NT2/D1 (cell line): ENCODE results near the gene SPATA4.

Experiments used
- DNase-seq: peaks from one replicate; pipeline ENCODE4 v3.0.0-alpha.2; 2011; ENCODE audit warnings: low read depth, low spot score
- H3K27me3 ChIP-seq: 2 replicates; pipeline ENCODE4 v1.6.0; 2011; ENCODE audit warnings: mild to moderate bottlenecking; ENCODE audit not compliant: insufficient read length, insufficient read depth
- H3K36me3 ChIP-seq: 2 replicates; pipeline ENCODE4 v1.6.1; 2011; ENCODE audit warnings: mild to moderate bottlenecking, low read length, mixed read lengths; ENCODE audit not compliant: insufficient read depth, insufficient read length
- H3K4me1 ChIP-seq: 2 replicates; pipeline ENCODE4 v1.5.1; 2011; ENCODE audit not compliant: insufficient read depth, insufficient read length
- H3K4me3 ChIP-seq: 2 replicates; pipeline ENCODE4 v1.5.1; 2011; ENCODE audit warnings: low read depth; ENCODE audit not compliant: insufficient read length
- H3K9ac ChIP-seq: 2 replicates; pipeline ENCODE4 v1.6.0; 2011; ENCODE audit warnings: low read depth; ENCODE audit not compliant: insufficient read length
- H3K9me3 ChIP-seq: 2 replicates; pipeline ENCODE4 v1.5.1; 2011; ENCODE audit warnings: mild to moderate bottlenecking, low read length; ENCODE audit not compliant: insufficient read depth
- SUZ12 ChIP-seq: IDR thresholded peaks from 2 replicates; pipeline ENCODE4 v1.6.1; 2011; ENCODE audit not compliant: insufficient read length, insufficient read depth; ENCODE audit errors: extremely low read depth
- YY1 ChIP-seq: IDR thresholded peaks from 2 replicates; pipeline ENCODE4 v1.6.1; 2011; ENCODE audit not compliant: insufficient read length, insufficient read depth
- ZNF274 ChIP-seq: IDR thresholded peaks from 2 replicates; pipeline ENCODE4 v1.6.1; 2011; ENCODE audit warnings: mild to moderate bottlenecking, low read depth, low read length

Gene SPATA4

DNA sequence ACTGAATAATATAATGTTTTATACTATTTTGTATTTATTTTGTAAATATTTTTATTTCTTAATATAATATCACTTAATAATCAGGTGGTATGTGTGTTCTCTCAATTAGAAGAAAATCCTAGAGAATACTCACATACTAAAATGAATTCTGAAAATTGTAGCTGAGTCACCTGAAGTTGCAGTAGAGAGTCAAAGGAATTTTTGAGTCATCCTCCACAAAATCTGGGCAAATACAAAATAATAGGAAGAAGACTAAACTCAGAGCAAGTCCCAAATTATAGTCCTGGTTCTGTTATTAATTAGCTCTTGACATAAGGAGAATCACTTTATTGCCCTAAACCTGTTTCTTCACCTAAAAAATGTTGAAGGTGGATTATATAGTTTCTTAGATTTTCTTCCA lies 57.8 kb downstream of the SPATA4 start:
- TF ChIP-seq ZNF274: no peak
- no peak for TF ChIP-seq YY1
- TF ChIP-seq SUZ12: no peak
- no peak for DNase-seq

DNA sequence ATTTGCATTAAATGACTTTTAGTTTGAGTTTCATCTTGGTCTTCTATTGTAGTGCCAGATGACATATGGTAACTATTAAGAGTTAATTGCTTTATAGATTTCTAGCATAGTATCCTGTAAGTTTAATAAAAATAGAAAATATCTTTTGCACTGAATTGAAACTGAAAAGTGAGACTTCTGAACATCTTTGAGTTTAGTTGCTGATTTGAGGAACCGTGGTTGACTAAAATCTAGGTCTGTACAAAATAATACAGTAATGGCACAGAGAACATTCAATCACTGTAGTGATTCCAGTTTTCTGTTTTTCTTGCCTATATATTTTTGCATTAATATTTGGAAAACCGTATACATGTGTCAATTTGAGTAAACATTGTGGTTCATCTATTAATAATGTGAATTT lies 60.7 kb downstream of the SPATA4 start:
- Histone ChIP-seq H3K9me3 (no peaks in the 10 kb centered on the region), H3K36me3 (no peaks in the 10 kb centered on the region), H3K4me3 (no peak overlapping the region)

More for the DNA sequence above, 57.8 kb downstream of the SPATA4 start:
- Histone ChIP-seq H3K36me3 (no peaks in the 10 kb centered on the region), H3K9me3 (no peaks in the 10 kb centered on the region), H3K9ac (no peak overlapping the region), H3K4me1 (no peaks in the 10 kb centered on the region), H3K4me3 (no peak overlapping the region), H3K27me3 (no peaks in the 10 kb centered on the region)

More for the DNA sequence above, 60.7 kb downstream of the SPATA4 start:
- TF ChIP-seq ZNF274: no peak
- no peak for TF ChIP-seq YY1
- Histone ChIP-seq H3K4me1 (no peaks in the 10 kb centered on the region), H3K27me3 (no peaks in the 10 kb centered on the region), H3K9ac (no peak overlapping the region)
- DNase-seq: no peak
